Esophagus squamous epithelium (tissue), 4 donors: ENCODE data around the gene CDH11.

Source experiments
- POLR2A ChIP-seq, 4 donors: fragments of 450-650 bp; IDR thresholded peaks; one replicate each; pipeline ENCODE4 v1.6.1; 2017; ENCODE audit warnings: antibody characterized with exemption in 4 of 4, mild to moderate bottlenecking in 4 of 4, moderate library complexity in 3 of 4
- TF ChIP-seq, protein P1 (sequence below), 6 experiments: fragments of 450-650 bp in 4 of 6; fragments of 200-600 bp in 2 of 6; sonication (generic) in 2 of 6; IDR thresholded peaks; one replicate each; pipeline ENCODE4 v1.5.1; 2016 to 2019; ENCODE audit warnings: antibody characterized with exemption in 6 of 6, mild to moderate bottlenecking in 4 of 6, moderate library complexity in 4 of 6

GRCh38 chr16:65111306-65111705 lies 10.6 kb downstream of the CDH11 start:
- TF ChIP-seq, protein P1, sequence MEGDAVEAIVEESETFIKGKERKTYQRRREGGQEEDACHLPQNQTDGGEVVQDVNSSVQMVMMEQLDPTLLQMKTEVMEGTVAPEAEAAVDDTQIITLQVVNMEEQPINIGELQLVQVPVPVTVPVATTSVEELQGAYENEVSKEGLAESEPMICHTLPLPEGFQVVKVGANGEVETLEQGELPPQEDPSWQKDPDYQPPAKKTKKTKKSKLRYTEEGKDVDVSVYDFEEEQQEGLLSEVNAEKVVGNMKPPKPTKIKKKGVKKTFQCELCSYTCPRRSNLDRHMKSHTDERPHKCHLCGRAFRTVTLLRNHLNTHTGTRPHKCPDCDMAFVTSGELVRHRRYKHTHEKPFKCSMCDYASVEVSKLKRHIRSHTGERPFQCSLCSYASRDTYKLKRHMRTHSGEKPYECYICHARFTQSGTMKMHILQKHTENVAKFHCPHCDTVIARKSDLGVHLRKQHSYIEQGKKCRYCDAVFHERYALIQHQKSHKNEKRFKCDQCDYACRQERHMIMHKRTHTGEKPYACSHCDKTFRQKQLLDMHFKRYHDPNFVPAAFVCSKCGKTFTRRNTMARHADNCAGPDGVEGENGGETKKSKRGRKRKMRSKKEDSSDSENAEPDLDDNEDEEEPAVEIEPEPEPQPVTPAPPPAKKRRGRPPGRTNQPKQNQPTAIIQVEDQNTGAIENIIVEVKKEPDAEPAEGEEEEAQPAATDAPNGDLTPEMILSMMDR (IDR thresholded peaks at IDR 0.05): no peak
- TF ChIP-seq POLR2A (IDR thresholded peaks at IDR 0.05): no peak
